Breast epithelium (tissue), 3 donors: Measurements from ENCODE around the gene CST1.

Source experiments
- CTCF ChIP-seq, 3 donors: fragments of 450-650 bp; IDR thresholded peaks; one replicate each; pipeline ENCODE4 v1.5.1; 2016 to 2017; ENCODE audit warnings: antibody characterized with exemption in 3 of 3, mild to moderate bottlenecking in 3 of 3, moderate library complexity in 3 of 3
- POLR2A ChIP-seq: fragments of 450-650 bp; IDR thresholded peaks from one replicate; pipeline ENCODE4 v1.6.1; 2016; ENCODE audit warnings: antibody characterized with exemption, mild to moderate bottlenecking, moderate library complexity
- POLR2AphosphoS5 ChIP-seq, 3 donors: sonication (generic); formaldehyde crosslinking; IDR thresholded peaks; one replicate each; pipeline ENCODE4 v1.6.1; 2017; ENCODE audit warnings: antibody characterized with exemption in 3 of 3

DNA sequence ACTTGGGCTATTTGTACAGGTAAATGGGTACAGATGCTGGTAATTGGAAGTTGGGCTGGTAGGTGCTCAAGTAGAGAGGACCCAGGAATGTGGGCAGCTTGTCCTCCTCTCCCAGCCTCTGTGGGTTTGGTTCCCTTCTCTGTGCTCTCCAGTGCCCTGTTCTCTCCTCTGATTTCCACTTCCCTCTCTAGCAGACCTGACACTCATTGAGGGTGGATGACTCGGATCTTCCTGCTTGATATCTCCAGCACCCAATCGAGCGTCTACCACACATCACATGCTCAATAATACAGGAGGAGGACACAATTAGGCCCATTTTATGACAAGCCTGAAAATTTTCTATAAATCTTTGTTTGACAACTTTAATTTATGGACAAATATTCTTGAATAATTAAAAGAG lies 23.7 kb downstream of the CST1 start:
- TF ChIP-seq CTCF (IDR thresholded peaks at IDR 0.05) (no peak), POLR2A (no peak), POLR2AphosphoS5 (IDR thresholded peaks at IDR 0.05) (no peak)
